ENCODE results near the gene EMC7. TPM values are rescaled to one million over a fixed set of nuclear protein-coding genes. Genes with fewer than 3 reads are reported as not detected.

EMC7 gene
- total RNA-seq, 1 experiment from 2014 or later = 55.6 TPM

DNA sequence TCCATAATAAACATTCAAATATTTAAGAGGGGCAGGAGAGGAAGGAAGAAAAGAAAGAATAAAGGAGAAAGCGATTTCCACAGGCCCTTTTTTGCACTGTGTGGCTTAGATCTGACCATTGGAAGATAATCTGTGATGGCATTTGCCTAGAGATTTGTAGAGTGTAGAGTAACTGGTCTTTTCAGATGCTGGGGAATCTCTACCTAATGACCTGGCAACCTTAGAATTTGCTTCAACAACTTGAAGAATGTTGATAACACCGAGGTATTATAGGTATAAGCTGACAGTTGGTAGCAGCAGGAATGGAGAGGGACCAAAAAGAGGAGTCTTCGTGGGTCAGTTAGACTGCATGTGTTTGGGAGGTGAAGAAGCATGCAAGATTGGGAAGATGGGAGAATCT lies 41.7 kb downstream of the EMC7 start:
- H3T11ph ChIP-seq (ENCODE audit: low read length) = no peak overlapping the region
- H3K79me2 ChIP-seq (ENCODE audit: insufficient read depth, low read length) = no peaks in the 10 kb centered on the region
- no peak overlapping the region for H3K14ac ChIP-seq (ENCODE audit: insufficient read depth, low read length)
- no peak overlapping the region for H4K91ac ChIP-seq (ENCODE audit: insufficient read length, low read depth, low read length)
- H3K23ac ChIP-seq (ENCODE audit: insufficient read length, low read depth, low read length) = no peak overlapping the region
- no peak overlapping the region for H2BK20ac ChIP-seq (ENCODE audit: low read depth, low read length, poor library complexity, severe bottlenecking)
- H3K18ac ChIP-seq (ENCODE audit: insufficient read length, low read depth, low read length) = no peak overlapping the region
- no peak overlapping the region for H2BK5ac ChIP-seq (ENCODE audit: insufficient read length, low read length)
- H3K79me1 ChIP-seq (ENCODE audit: insufficient read depth, low read depth, low read length, poor library complexity, severe bottlenecking) = no peaks in the 10 kb centered on the region
- Mint-ChIP-seq H3K9me3 (no peaks in the 10 kb centered on the region), H3K36me3 (ENCODE audit: insufficient read depth in 1 of 3, low read depth in 3 of 3) (no peaks in the 10 kb centered on the region), H3K27me3 (ENCODE audit: low read depth) (no peaks in the 10 kb centered on the region), H3K27ac (no peak overlapping the region), H3K4me3 (no peak overlapping the region), H3K4me1 (no peaks in the 10 kb centered on the region)
- no peak overlapping the region for H2AFZ ChIP-seq (ENCODE audit: low read length)
- TF ChIP-seq, protein P1, sequence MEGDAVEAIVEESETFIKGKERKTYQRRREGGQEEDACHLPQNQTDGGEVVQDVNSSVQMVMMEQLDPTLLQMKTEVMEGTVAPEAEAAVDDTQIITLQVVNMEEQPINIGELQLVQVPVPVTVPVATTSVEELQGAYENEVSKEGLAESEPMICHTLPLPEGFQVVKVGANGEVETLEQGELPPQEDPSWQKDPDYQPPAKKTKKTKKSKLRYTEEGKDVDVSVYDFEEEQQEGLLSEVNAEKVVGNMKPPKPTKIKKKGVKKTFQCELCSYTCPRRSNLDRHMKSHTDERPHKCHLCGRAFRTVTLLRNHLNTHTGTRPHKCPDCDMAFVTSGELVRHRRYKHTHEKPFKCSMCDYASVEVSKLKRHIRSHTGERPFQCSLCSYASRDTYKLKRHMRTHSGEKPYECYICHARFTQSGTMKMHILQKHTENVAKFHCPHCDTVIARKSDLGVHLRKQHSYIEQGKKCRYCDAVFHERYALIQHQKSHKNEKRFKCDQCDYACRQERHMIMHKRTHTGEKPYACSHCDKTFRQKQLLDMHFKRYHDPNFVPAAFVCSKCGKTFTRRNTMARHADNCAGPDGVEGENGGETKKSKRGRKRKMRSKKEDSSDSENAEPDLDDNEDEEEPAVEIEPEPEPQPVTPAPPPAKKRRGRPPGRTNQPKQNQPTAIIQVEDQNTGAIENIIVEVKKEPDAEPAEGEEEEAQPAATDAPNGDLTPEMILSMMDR (conservative IDR thresholded peaks at IDR 0.05) = no peak
- no peaks in the 10 kb centered on the region for H3K4me1 ChIP-seq (ENCODE audit: insufficient read depth, low read length)
- H2BK12ac ChIP-seq (ENCODE audit: insufficient read length, low read depth, low read length) = no peak overlapping the region
- H2BK120ac ChIP-seq (ENCODE audit: low read depth, low read length, poor library complexity, severe bottlenecking) = no peak overlapping the region
- H3K9me3 ChIP-seq (ENCODE audit: control insufficient read depth, low read depth, low read length) = no peaks in the 10 kb centered on the region
- no peak overlapping the region for H3K4me2 ChIP-seq (ENCODE audit: insufficient read depth, insufficient read length, low read length)
- H3K23me2 ChIP-seq (ENCODE audit: insufficient read length, low read depth, low read length, poor library complexity, severe bottlenecking) = no peaks in the 10 kb centered on the region
- no peak overlapping the region for H3K4ac ChIP-seq (ENCODE audit: low read depth, low read length)
- no peak overlapping the region for H3K56ac ChIP-seq (ENCODE audit: insufficient read length, low read depth, low read length)
- H4K5ac ChIP-seq (ENCODE audit: insufficient read length, low read depth, low read length) = no peak overlapping the region
- H4K8ac ChIP-seq (replicated peaks; ENCODE audit: insufficient read length, low read depth, low read length) = no peak overlapping the region
- no peak for DNase-seq
- no peaks in the 10 kb centered on the region for H4K20me1 ChIP-seq (ENCODE audit: control insufficient read depth, insufficient read depth, insufficient read length)
- no peak overlapping the region for H2AK5ac ChIP-seq (ENCODE audit: insufficient read length, low read length)
- no CpG with 5 or more reads among the region's 3 CpGs for WGBS (ENCODE audit: extremely low coverage, insufficient read length, low lambda C conversion rate)
- no peak overlapping the region for H3K9ac ChIP-seq (ENCODE audit: extremely low read depth, insufficient read length, low read length)
- no peak overlapping the region for H3K27ac ChIP-seq (ENCODE audit: insufficient read length, low read depth, low read length)
- H3K27me3 ChIP-seq (ENCODE audit: insufficient read depth, low read length) = no peaks in the 10 kb centered on the region
- H2BK15ac ChIP-seq (ENCODE audit: low read depth, low read length) = no peak overlapping the region

Measured in H9 (cell line).